ENCODE data around the gene FXYD7.
"Not testable (repeated sequence)": the region's sequence is repeated elsewhere in the genome, so short reads cannot be mapped to it uniquely, and the experiment has no call there.

Gene FXYD7

GRCh38 chr19:35194012-35194984, 51.2 kb downstream of the FXYD7 start:
- TF ChIP-seq ISL1 (CRISPR knock-in tag; IDR thresholded peaks at IDR 0.05) (no peak), PATZ1 (CRISPR knock-in tag; IDR thresholded peaks at IDR 0.05; ENCODE audit: borderline replicate concordance) (no peak), OSR1 (CRISPR knock-in tag; IDR thresholded peaks at IDR 0.05) (no peak), ZC3H10 (CRISPR knock-in tag; IDR thresholded peaks at IDR 0.05) (no peak), GLIS3 (CRISPR knock-in tag; IDR thresholded peaks at IDR 0.05) (no peak), ZNF70 (CRISPR knock-in tag; IDR thresholded peaks at IDR 0.05) (no peak), ESRRG (CRISPR knock-in tag; IDR thresholded peaks at IDR 0.05) (no peak)
- TF ChIP-seq, protein P1, sequence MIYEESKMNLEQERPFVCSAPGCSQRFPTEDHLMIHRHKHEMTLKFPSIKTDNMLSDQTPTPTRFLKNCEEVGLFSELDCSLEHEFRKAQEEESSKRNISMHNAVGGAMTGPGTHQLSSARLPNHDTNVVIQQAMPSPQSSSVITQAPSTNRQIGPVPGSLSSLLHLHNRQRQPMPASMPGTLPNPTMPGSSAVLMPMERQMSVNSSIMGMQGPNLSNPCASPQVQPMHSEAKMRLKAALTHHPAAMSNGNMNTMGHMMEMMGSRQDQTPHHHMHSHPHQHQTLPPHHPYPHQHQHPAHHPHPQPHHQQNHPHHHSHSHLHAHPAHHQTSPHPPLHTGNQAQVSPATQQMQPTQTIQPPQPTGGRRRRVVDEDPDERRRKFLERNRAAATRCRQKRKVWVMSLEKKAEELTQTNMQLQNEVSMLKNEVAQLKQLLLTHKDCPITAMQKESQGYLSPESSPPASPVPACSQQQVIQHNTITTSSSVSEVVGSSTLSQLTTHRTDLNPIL (CRISPR knock-in tag; IDR thresholded peaks at IDR 0.05; ENCODE audit: low read depth): no peak
- no peak for ATAC-seq

DNA sequence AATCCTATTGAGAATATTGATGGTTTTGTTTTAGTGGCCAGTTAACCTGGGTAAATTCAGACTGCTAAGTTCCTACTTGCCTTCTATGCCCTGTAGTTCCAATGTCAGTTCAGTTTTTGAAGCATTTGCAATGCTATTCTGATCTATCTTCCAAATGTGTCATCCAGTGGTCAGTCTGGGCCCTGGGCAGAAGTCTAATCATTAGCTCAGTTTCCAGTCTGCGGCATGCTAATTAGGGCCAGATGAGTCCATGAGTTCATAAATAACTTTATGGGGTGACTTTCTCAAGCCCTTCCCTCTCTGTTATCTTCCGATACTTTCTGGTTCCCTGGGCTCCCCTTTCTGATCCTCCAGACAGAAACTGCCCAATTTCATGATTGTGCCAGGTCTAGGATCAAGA, 52.8 kb downstream of the FXYD7 start:
- no peak for ATAC-seq
- TF ChIP-seq ZFP30 (CRISPR knock-in tag; IDR thresholded peaks at IDR 0.05) (no peak), ZNF565 (CRISPR knock-in tag; conservative IDR thresholded peaks at IDR 0.05; ENCODE audit: low read depth) (no peak), SNAI2 (CRISPR knock-in tag; IDR thresholded peaks at IDR 0.05) (no peak), ZC3H10 (CRISPR knock-in tag; IDR thresholded peaks at IDR 0.05) (no peak), PATZ1 (CRISPR knock-in tag; IDR thresholded peaks at IDR 0.05; ENCODE audit: borderline replicate concordance) (no peak), TCF4 (CRISPR knock-in tag; IDR thresholded peaks at IDR 0.05; ENCODE audit: borderline replicate concordance) (no peak), POU6F1 (CRISPR knock-in tag; IDR thresholded peaks at IDR 0.05; ENCODE audit: borderline replicate concordance, low read depth) (no peak), GLIS3 (CRISPR knock-in tag; IDR thresholded peaks at IDR 0.05) (no peak)
- TF ChIP-seq, protein P1 (CRISPR knock-in tag; IDR thresholded peaks at IDR 0.05; ENCODE audit: low read depth): no peak

DNA sequence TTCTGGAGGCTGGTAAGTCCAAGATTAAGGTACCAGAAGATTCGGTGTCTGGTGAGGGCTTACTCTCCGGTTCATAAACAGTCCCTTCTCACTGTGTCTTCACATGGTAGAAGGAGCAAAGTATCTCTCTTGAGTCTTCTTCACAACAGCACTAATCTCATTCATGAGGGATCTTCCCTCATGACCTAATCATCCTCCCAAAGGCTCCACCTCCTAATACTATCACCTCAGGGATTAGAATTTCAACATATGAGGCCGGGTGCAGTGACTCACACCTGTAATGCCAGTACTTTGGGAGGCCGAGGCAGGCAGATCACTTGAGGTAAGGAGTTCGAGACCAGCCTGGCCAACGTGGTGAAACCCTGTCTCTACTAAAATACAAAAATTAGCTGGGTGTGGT, 53.8 kb downstream of the FXYD7 start:
- not testable (repeated sequence) for ATAC-seq

DNA sequence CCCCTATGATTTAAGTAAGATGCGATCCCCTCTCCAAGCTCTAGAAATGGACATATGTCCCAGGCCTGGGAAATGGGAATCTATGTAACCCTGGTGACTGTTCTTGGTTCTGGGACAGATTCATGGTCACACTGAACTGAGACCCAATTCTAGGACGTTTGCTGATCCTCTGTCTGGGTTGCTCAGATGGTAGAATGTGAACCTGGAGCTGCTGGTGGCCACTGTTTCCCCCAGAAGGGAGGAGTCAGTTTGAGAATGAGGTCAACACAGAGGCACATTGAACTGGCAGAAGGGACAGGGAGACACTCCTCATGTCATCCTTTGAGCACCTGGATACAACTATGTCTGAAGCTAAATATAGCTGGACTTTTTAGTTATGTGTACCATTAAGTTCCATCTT, 56.4 kb downstream of the FXYD7 start:
- TF ChIP-seq OSR1 (CRISPR knock-in tag; IDR thresholded peaks at IDR 0.05) (no peak), GLIS3 (CRISPR knock-in tag; IDR thresholded peaks at IDR 0.05) (no peak), RARB (CRISPR knock-in tag; IDR thresholded peaks at IDR 0.05) (no peak), ZFP3 (CRISPR knock-in tag; IDR thresholded peaks at IDR 0.05) (no peak), BACH2 (CRISPR knock-in tag; IDR thresholded peaks at IDR 0.05; ENCODE audit: borderline replicate concordance) (no peak)

More for the DNA sequence above, 56.4 kb downstream of the FXYD7 start:
- ATAC-seq: no peak
